WTC11 (cell line): ENCODE data around the gene B3GALT5. TPM values are rescaled to one million over a fixed set of nuclear protein-coding genes. Genes with fewer than 3 reads are reported as not detected.

ENCODE experiments used
- ATAC-seq: fragments of 200-7000 bp; cut with Tn5 transposase; 2 replicates; pipeline ENCODE4 v1.10.0; 2021; ENCODE audit warnings: mild to moderate bottlenecking, moderate library complexity
- CTCF ChIA-PET: fragments of 300-600 bp; sonication (Branson Sonifier 250); formaldehyde crosslinking; loops from one replicate; lab custom pipeline; 2021; ENCODE audit warnings: antibody characterized with exemption; lab: Charles Lee
- POLR2A ChIA-PET: fragments of 350-600 bp; sonication (Branson Sonifier 250); formaldehyde crosslinking; loops from one replicate; lab custom pipeline; 2021; ENCODE audit warnings: antibody characterized with exemption; lab: Charles Lee
- DNase-seq: peaks from one replicate; pipeline ENCODE4 v3.0.0; 2021; ENCODE audit warnings: low spot score
- H3K27ac Mint-ChIP-seq: 2 replicates; pipeline ENCODE4 v1.8.0; 2021; ENCODE audit warnings: mixed read lengths
- H3K27me3 Mint-ChIP-seq: 2 replicates; pipeline ENCODE4 v1.8.0; 2021; ENCODE audit warnings: low read depth, mild to moderate bottlenecking, moderate library complexity, mixed read lengths
- H3K36me3 Mint-ChIP-seq: 2 replicates; pipeline ENCODE4 v1.8.0; 2021; ENCODE audit warnings: mixed read lengths
- H3K4me1 Mint-ChIP-seq: 2 replicates; pipeline ENCODE4 v1.8.0; 2022; ENCODE audit warnings: mixed read lengths
- H3K4me3 Mint-ChIP-seq: 2 replicates; pipeline ENCODE4 v1.8.0; 2021; ENCODE audit warnings: mild to moderate bottlenecking, moderate library complexity, mixed read lengths
- H3K9me3 Mint-ChIP-seq: 2 replicates; pipeline ENCODE4 v1.8.0; 2021; ENCODE audit warnings: mixed read lengths
- CBFB ChIP-seq: sonication (generic); formaldehyde crosslinking; IDR thresholded peaks from 2 replicates; pipeline ENCODE4 v1.8.1; 2022; ENCODE audit warnings: mild to moderate bottlenecking, low read depth, missing genetic modification reagents
- FOXJ3 ChIP-seq: sonication (generic); formaldehyde crosslinking; IDR thresholded peaks from 2 replicates; pipeline ENCODE4 v1.9.0; 2021; ENCODE audit warnings: missing genetic modification reagents, mild to moderate bottlenecking, borderline replicate concordance
- GABPB1 ChIP-seq: sonication (generic); formaldehyde crosslinking; IDR thresholded peaks from 2 replicates; pipeline ENCODE4 v1.8.1; 2023; ENCODE audit warnings: mild to moderate bottlenecking, missing genetic modification reagents
- GRHL2 ChIP-seq: fragments of 250-450 bp; sonication (Bioruptor Pico); IDR thresholded peaks from 2 replicates; pipeline ENCODE4 v1.8.0; 2022; ENCODE audit warnings: mild to moderate bottlenecking, moderate library complexity; ENCODE audit not compliant: insufficient replicate concordance, severe bottlenecking
- GTF2I ChIP-seq: fragments of 250-450 bp; sonication (Bioruptor Pico); conservative IDR thresholded peaks from 2 replicates; pipeline ENCODE4 v1.4.0; 2021; ENCODE audit warnings: mild to moderate bottlenecking
- JAZF1 ChIP-seq: fragments of 250-450 bp; sonication (Bioruptor Pico); IDR thresholded peaks from 2 replicates; pipeline ENCODE4 v1.9.0; 2021; ENCODE audit warnings: moderate library complexity, mild to moderate bottlenecking, inconsistent platforms
- MXD4 ChIP-seq: fragments of 250-450 bp; sonication (Bioruptor Pico); IDR thresholded peaks from 2 replicates; pipeline ENCODE4 v1.8.0; 2021; ENCODE audit warnings: mild to moderate bottlenecking, moderate library complexity, borderline replicate concordance
- NFE2L1 ChIP-seq: sonication (generic); formaldehyde crosslinking; IDR thresholded peaks from 2 replicates; pipeline ENCODE4 v1.8.1; 2023; ENCODE audit warnings: missing genetic modification reagents
- NR3C1 ChIP-seq: sonication (generic); formaldehyde crosslinking; conservative IDR thresholded peaks from 2 replicates; pipeline ENCODE4 v1.8.1; 2023; ENCODE audit warnings: low read depth, mild to moderate bottlenecking, missing genetic modification reagents
- SMAD3 ChIP-seq: sonication (generic); formaldehyde crosslinking; IDR thresholded peaks from 2 replicates; pipeline ENCODE4 v1.8.0; 2022; ENCODE audit warnings: missing genetic modification reagents, mild to moderate bottlenecking, borderline replicate concordance
- SOX15 ChIP-seq: fragments of 250-450 bp; sonication (Bioruptor Pico); IDR thresholded peaks from 2 replicates; pipeline ENCODE4 v1.9.0; 2021; ENCODE audit warnings: mild to moderate bottlenecking
- TEAD4 ChIP-seq: sonication (generic); formaldehyde crosslinking; IDR thresholded peaks from 2 replicates; pipeline ENCODE4 v1.8.0; 2022; ENCODE audit warnings: mild to moderate bottlenecking, missing genetic modification reagents
- ZNF138 ChIP-seq: sonication (generic); formaldehyde crosslinking; conservative IDR thresholded peaks from 2 replicates; pipeline ENCODE4 v1.8.1; 2022; ENCODE audit warnings: mild to moderate bottlenecking, moderate library complexity, missing genetic modification reagents
- total RNA-seq: library from RNA; stranded (reverse); gene quantifications from 3 replicates; pipeline ENCODE4 v1.2.3, GENCODE V29; 2021
- TF ChIP-seq, protein P1 (sequence below): fragments of 200-600 bp; IDR thresholded peaks from 2 replicates; pipeline ENCODE4 v1.8.0; 2022; ENCODE audit warnings: antibody characterized with exemption
- TF ChIP-seq, protein P2 (sequence below): sonication (generic); formaldehyde crosslinking; conservative IDR thresholded peaks from 2 replicates; pipeline ENCODE4 v1.8.1; 2023; ENCODE audit warnings: mild to moderate bottlenecking, low read depth, missing genetic modification reagents, moderate library complexity
- TF ChIP-seq, protein P3 (sequence below): sonication (generic); formaldehyde crosslinking; IDR thresholded peaks from 2 replicates; pipeline ENCODE4 v1.8.0; 2022; ENCODE audit warnings: mild to moderate bottlenecking, missing genetic modification reagents
- TF ChIP-seq, protein P4 (sequence below): sonication (generic); formaldehyde crosslinking; IDR thresholded peaks from 2 replicates; pipeline ENCODE4 v1.8.1; 2023; ENCODE audit warnings: mild to moderate bottlenecking, missing genetic modification reagents, moderate library complexity
- TF ChIP-seq, protein P5 (sequence below): sonication (generic); formaldehyde crosslinking; IDR thresholded peaks from 2 replicates; pipeline ENCODE4 v1.8.1; 2022; ENCODE audit warnings: low read depth, mild to moderate bottlenecking, moderate library complexity, missing genetic modification reagents, borderline replicate concordance
- TF ChIP-seq, protein P6 (sequence below): sonication (generic); formaldehyde crosslinking; IDR thresholded peaks from 2 replicates; pipeline ENCODE4 v1.8.1; 2023; ENCODE audit warnings: mild to moderate bottlenecking, missing genetic modification reagents, moderate library complexity

The B3GALT5 gene
- total RNA-seq, 1 experiment from 2014 or later: 25.8 TPM

DNA sequence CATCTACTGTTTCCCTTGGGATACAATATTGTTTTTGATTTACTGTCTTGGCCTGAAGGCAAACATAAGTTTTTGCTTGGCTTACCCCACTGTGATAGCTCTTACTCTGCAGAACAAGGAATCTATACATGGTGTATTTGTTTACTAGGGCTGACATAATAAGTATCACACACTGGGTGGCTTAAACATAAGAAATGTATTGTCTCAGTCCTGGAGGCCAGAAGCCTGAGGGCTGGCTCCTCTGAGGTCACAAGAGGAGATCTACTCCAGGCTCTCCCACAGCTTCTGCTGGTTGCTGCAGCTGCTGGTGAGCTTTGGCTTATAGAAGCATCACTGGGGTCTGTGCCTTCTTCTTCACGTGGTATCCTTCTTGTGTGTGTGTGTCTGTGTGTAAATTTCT lies 101.6 kb downstream of the B3GALT5 start (continued):
- TF ChIP-seq GTF2I (CRISPR knock-in tag) (no peak), GRHL2 (CRISPR knock-in tag) (no peak), CBFB (no peak), GABPB1 (CRISPR knock-in tag) (no peak), SOX15 (CRISPR knock-in tag) (no peak), JAZF1 (CRISPR knock-in tag) (no peak), FOXJ3 (CRISPR knock-in tag) (no peak), SMAD3 (CRISPR knock-in tag) (no peak)

DNA sequence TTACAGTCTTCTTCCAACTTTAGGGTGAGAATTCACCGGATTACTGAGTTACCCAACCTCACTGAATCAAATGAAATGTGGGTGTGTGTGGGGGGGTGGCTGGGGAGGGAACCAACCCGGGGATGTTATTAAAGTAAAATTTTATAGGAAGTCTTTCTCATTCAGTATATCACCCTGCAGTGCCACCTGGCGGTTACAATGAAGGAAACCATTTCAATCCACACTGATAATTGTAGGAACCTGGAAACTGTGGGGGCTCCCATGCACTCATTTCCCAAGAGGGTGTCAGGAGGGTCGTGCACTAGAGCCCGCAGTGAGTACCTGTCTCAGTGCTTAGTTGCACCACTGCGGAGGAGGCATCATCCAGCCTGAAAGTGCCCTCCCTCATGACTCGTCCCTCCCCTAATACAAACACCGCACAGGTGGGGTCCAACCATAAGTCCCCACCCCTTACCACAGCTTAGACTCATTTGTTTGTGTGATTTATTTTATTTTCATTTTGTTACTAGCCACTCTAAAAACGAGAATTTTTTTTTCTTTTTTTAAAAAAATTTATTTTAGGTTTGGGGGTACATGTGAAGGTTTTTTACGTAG lies 103.2 kb downstream of the B3GALT5 start:
- POLR2A ChIA-PET: no interaction called here
- Mint-ChIP-seq H3K27me3 (no peaks in the 10 kb centered on the region), H3K4me1 (peaks cover 14% of the 10 kb centered on the region), H3K36me3 (peaks cover 29% of the 10 kb centered on the region), H3K4me3 (no peak overlapping the region), H3K27ac (no peak overlapping the region), H3K9me3 (peaks cover 9% of the 10 kb centered on the region; the same call in 1 of the 2 replicates)
- TF ChIP-seq TEAD4 (no peak), MXD4 (CRISPR knock-in tag) (no peak), ZNF138 (CRISPR knock-in tag) (no peak), NR3C1 (CRISPR knock-in tag) (no peak), NFE2L1 (no peak), FOXJ3 (CRISPR knock-in tag) (no peak)
- TF ChIP-seq, protein P1, sequence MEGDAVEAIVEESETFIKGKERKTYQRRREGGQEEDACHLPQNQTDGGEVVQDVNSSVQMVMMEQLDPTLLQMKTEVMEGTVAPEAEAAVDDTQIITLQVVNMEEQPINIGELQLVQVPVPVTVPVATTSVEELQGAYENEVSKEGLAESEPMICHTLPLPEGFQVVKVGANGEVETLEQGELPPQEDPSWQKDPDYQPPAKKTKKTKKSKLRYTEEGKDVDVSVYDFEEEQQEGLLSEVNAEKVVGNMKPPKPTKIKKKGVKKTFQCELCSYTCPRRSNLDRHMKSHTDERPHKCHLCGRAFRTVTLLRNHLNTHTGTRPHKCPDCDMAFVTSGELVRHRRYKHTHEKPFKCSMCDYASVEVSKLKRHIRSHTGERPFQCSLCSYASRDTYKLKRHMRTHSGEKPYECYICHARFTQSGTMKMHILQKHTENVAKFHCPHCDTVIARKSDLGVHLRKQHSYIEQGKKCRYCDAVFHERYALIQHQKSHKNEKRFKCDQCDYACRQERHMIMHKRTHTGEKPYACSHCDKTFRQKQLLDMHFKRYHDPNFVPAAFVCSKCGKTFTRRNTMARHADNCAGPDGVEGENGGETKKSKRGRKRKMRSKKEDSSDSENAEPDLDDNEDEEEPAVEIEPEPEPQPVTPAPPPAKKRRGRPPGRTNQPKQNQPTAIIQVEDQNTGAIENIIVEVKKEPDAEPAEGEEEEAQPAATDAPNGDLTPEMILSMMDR: peak; percentile 78
- TF ChIP-seq, protein P2, sequence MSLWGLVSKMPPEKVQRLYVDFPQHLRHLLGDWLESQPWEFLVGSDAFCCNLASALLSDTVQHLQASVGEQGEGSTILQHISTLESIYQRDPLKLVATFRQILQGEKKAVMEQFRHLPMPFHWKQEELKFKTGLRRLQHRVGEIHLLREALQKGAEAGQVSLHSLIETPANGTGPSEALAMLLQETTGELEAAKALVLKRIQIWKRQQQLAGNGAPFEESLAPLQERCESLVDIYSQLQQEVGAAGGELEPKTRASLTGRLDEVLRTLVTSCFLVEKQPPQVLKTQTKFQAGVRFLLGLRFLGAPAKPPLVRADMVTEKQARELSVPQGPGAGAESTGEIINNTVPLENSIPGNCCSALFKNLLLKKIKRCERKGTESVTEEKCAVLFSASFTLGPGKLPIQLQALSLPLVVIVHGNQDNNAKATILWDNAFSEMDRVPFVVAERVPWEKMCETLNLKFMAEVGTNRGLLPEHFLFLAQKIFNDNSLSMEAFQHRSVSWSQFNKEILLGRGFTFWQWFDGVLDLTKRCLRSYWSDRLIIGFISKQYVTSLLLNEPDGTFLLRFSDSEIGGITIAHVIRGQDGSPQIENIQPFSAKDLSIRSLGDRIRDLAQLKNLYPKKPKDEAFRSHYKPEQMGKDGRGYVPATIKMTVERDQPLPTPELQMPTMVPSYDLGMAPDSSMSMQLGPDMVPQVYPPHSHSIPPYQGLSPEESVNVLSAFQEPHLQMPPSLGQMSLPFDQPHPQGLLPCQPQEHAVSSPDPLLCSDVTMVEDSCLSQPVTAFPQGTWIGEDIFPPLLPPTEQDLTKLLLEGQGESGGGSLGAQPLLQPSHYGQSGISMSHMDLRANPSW (CRISPR knock-in tag): no peak
- ATAC-seq (peak; percentile 82), DNase-seq (peak; percentile 54)
- CTCF ChIA-PET: interaction anchor here (1.5 kb wide), 1 partner anchor 14 kb away, joined by 3 read pairs; no protein-coding TSS in a partner anchor

DNA sequence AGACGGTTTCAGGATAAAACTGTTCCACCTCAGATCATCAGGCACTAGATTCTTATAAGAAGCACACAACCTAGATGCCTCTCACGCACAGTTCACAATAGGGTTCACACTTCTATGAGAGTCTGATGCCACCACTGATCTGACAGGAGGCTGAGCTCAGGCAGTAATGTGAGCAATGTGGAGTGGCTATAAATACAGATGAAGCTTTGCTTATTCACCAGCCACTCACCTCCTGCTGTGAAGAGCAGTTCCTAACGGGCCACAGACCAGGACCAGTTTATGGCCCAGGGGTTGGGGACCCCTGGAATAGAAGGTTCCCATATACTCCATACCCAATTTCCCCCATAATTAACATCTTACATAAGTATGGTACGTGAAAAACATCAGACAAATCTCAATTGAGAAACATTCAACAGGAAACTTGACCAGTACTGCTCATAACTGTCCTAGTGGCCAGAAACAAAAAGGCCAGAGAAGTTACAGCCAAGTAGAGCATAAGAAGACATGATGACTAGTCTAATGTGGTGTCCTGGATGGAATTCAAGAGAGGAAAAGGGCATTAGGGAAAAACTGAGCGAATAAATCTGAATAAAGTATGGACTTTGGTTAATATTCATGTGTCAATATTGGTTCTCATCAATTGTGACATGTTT lies 107.5 kb downstream of the B3GALT5 start:
- POLR2A ChIA-PET: no interaction called here
- no peaks in the 10 kb centered on the region for H3K27me3 Mint-ChIP-seq
- no peak for DNase-seq
- H3K27ac Mint-ChIP-seq: no peak overlapping the region
- TF ChIP-seq, protein P3, sequence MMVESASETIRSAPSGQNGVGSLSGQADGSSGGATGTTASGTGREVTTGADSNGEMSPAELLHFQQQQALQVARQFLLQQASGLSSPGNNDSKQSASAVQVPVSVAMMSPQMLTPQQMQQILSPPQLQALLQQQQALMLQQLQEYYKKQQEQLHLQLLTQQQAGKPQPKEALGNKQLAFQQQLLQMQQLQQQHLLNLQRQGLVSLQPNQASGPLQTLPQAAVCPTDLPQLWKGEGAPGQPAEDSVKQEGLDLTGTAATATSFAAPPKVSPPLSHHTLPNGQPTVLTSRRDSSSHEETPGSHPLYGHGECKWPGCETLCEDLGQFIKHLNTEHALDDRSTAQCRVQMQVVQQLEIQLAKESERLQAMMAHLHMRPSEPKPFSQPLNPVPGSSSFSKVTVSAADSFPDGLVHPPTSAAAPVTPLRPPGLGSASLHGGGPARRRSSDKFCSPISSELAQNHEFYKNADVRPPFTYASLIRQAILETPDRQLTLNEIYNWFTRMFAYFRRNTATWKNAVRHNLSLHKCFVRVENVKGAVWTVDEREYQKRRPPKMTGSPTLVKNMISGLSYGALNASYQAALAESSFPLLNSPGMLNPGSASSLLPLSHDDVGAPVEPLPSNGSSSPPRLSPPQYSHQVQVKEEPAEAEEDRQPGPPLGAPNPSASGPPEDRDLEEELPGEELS: no peak
- TF ChIP-seq, protein P4, sequence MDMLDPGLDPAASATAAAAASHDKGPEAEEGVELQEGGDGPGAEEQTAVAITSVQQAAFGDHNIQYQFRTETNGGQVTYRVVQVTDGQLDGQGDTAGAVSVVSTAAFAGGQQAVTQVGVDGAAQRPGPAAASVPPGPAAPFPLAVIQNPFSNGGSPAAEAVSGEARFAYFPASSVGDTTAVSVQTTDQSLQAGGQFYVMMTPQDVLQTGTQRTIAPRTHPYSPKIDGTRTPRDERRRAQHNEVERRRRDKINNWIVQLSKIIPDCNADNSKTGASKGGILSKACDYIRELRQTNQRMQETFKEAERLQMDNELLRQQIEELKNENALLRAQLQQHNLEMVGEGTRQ (CRISPR knock-in tag): no peak
- TF ChIP-seq, protein P5, sequence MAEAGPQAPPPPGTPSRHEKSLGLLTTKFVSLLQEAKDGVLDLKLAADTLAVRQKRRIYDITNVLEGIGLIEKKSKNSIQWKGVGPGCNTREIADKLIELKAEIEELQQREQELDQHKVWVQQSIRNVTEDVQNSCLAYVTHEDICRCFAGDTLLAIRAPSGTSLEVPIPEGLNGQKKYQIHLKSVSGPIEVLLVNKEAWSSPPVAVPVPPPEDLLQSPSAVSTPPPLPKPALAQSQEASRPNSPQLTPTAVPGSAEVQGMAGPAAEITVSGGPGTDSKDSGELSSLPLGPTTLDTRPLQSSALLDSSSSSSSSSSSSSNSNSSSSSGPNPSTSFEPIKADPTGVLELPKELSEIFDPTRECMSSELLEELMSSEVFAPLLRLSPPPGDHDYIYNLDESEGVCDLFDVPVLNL (CRISPR knock-in tag): no peak
- TF ChIP-seq, protein P6, sequence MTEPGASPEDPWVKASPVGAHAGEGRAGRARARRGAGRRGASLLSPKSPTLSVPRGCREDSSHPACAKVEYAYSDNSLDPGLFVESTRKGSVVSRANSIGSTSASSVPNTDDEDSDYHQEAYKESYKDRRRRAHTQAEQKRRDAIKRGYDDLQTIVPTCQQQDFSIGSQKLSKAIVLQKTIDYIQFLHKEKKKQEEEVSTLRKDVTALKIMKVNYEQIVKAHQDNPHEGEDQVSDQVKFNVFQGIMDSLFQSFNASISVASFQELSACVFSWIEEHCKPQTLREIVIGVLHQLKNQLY (CRISPR knock-in tag): no peak
- ATAC-seq: no peak
- H3K9me3 Mint-ChIP-seq: peaks cover 38% of the 10 kb centered on the region
- H3K4me1 Mint-ChIP-seq: peaks cover 8% of the 10 kb centered on the region
- no peak overlapping the region for H3K4me3 Mint-ChIP-seq
- CTCF ChIA-PET: interaction anchor here (0.6 to 1.3 kb wide), 4 partner anchors 12 to 203 kb away, joined by 3 read pairs; no protein-coding TSS in a partner anchor
- H3K36me3 Mint-ChIP-seq: peaks cover 39% of the 10 kb centered on the region
